Heart left ventricle (tissue), 16 donors: ENCODE data around the gene IGF2BP1. TPM values are rescaled to one million over a fixed set of nuclear protein-coding genes. Genes with fewer than 3 reads are reported as not detected.

Source experiments
- ATAC-seq, 4 donors: fragments of 200-7000 bp; cut with Tn5 transposase; one replicate each; pipeline ENCODE4 v1.9.1; 2020 to 2022; ENCODE audit warnings: moderate library complexity in 4 of 4, mild to moderate bottlenecking in 3 of 4, moderate number of reproducible peaks in 1 of 4
- DNase-seq, 5 donors: peaks; one replicate each; pipeline ENCODE4 v3.0.0-alpha.2; 2020
- H3K27ac ChIP-seq, 12 donors: fragments of 200-600 bp; sonication (generic) in 4 of 12; one replicate each; pipeline versions ENCODE4 v1.5.0 to v1.8.0; 2016 to 2022; ENCODE audit warnings: mild to moderate bottlenecking in 2 of 12
- H3K27me3 ChIP-seq, 9 donors: fragments of 200-600 bp; sonication (generic) in 2 of 9; one replicate each; pipeline versions ENCODE4 v1.5.1 to v1.8.0; 2016 to 2022; ENCODE audit warnings: mild to moderate bottlenecking in 3 of 9
- H3K36me3 ChIP-seq, 9 donors: fragments of 200-600 bp; sonication (generic) in 2 of 9; one replicate each; pipeline versions ENCODE4 v1.5.0 to v1.8.0; 2018 to 2022; ENCODE audit warnings: mild to moderate bottlenecking in 2 of 9
- H3K4me1 ChIP-seq, 12 donors: fragments of 200-600 bp; sonication (generic) in 4 of 12; one replicate each; pipeline versions ENCODE4 v1.5.0 to v1.8.0; 2016 to 2022; ENCODE audit warnings: mild to moderate bottlenecking in 3 of 12
- H3K4me3 ChIP-seq, 12 donors: fragments of 200-600 bp; sonication (generic) in 4 of 12; one replicate each; pipeline versions ENCODE4 v1.5.0 to v1.8.0; 2017 to 2022; ENCODE audit warnings: mild to moderate bottlenecking in 9 of 12, moderate library complexity in 4 of 12
- H3K9me3 ChIP-seq, 12 donors: fragments of 200-600 bp; sonication (generic) in 4 of 12; one replicate each; pipeline versions ENCODE4 v1.5.0 to v1.8.0; 2016 to 2022; ENCODE audit warnings: mild to moderate bottlenecking in 1 of 12
- CTCF ChIP-seq, 12 donors: fragments of 200-600 bp; sonication (generic) in 4 of 12; IDR thresholded peaks; one replicate each; pipeline versions ENCODE4 v1.5.0 to v1.8.0; 2018 to 2022; ENCODE audit warnings: antibody characterized with exemption in 12 of 12, mild to moderate bottlenecking in 5 of 12
- POLR2A ChIP-seq, 2 donors: fragments of 450-650 bp; IDR thresholded peaks; one replicate each; pipeline ENCODE4 v1.6.1; 2017; ENCODE audit warnings: antibody characterized with exemption in 2 of 2, mild to moderate bottlenecking in 2 of 2, moderate library complexity in 2 of 2
- WGBS, 4 donors: extraction: QIAGEN DNeasy Blood & Tissue Kit in 2 of 4; methylation state at CpG; one replicate each; pipeline versions ENCODE4 v1.1.5 to v1.1.7; 2013 to 2018; 5-methylcytosine and 5-hydroxymethylcytosine counted together
- intact Hi-C, 10 donors: fragments of 100-400 bp; cut with DNase I; formaldehyde crosslinking; loops; one replicate each; pipeline versions ENCODE4 v1.11.1 to v1.14.2; 2022
- polyA plus RNA-seq, 2 donors: library from polyadenylated mRNA; stranded (reverse); fragments of 200-250 nt; gene quantifications; one replicate each; pipeline ENCODE4 v1.2.3, GENCODE V29; 2013
- total RNA-seq, 9 donors: library from RNA; depleted of rRNA in 2 of 9; stranded (reverse); fragments of >200 nt in 2 of 9; fragmentation: NEBNext Ultra II Directional in 3 of 9; extraction: Animal tissue kit (Norgen Biotek cat#: 25700) in 3 of 9; gene quantifications; one replicate each; pipeline versions ENCODE4 v1.1.0 to v1.2.4, GENCODE V29; 2016 to 2023
- donor health status: ischemic (EF 13 %, LVEDD 7.1; RV severe dilation, severe dysfunction).
- donor health status: healthy with polysubstance abuse.
- donor health status: DM: no; HTN: yes; CAD: no.
- donor health status: DM: no; HTN: no; CAD: no.
- donor health status: ischemic (EF 25% LVEDD 6.9; RV normal size, moderate dysfunction).
- donor health status: ischemic (EF 25% LVEDD 5.7; RV mildly dilated, moderate dysfunction).
- donor health status: healthy.
- donor health status: DM: yes; HTN: yes; CAD: no.
- donor health status: ischemic (EF 35%, LVEDD 5.7; RV mildly dilated, moderate dysfunction).
- donor health status: nonischemic (EF 11% LVEDD 7.7; RV severe dilation, severe dysfunction).
- donor health status: DM: yes; HTN: yes; CAD: no.
- donor health status: PGD.
- donor health status: ischemic (EF 29% LVEDD 5.4; RV normal size, mild dysfunction).
- donor health status: nonischemic (EF 23%, LVEDD 6.1; RV moderate dilation, normal function).

The IGF2BP1 gene
- total and polyA plus RNA-seq, 11 donors, result 0.01 TPM; not detected in 10

GRCh38 chr17:49069585-49070273 is 72.5 kb downstream of the IGF2BP1 start:
- no peak overlapping the region for H3K4me3 ChIP-seq
- no peak overlapping the region for H3K27ac ChIP-seq
- TF ChIP-seq POLR2A (IDR thresholded peaks at IDR 0.05), result no peak
- no peak for TF ChIP-seq CTCF (IDR thresholded peaks at IDR 0.05)
- no peaks in the 10 kb centered on the region for H3K9me3 ChIP-seq
- no peak for DNase-seq
- H3K36me3 ChIP-seq, result no peaks in the 10 kb centered on the region
- peaks cover 0 to 5% (median 0%) of the 10 kb centered on the region in 12 donors for H3K4me1 ChIP-seq
- no peak for ATAC-seq
- peaks cover 0 to 28% (median 0%) of the 10 kb centered on the region in 9 donors for H3K27me3 ChIP-seq
- intact Hi-C loops, result no loop called here
- WGBS, 4 donors, result 82 to 91% (median 87%) methylated on average over 2 of the region's 2 CpGs

GRCh38 chr17:49071106-49071505 is 73.9 kb downstream of the IGF2BP1 start:
- Histone ChIP-seq H3K27me3 (peaks cover 0 to 34% (median 3%) of the 10 kb centered on the region in 9 donors), H3K36me3 (no peaks in the 10 kb centered on the region), H3K9me3 (no peaks in the 10 kb centered on the region), H3K4me1 (peaks cover 0 to 5% (median 0%) of the 10 kb centered on the region in 12 donors), H3K4me3 (no peak overlapping the region), H3K27ac (no peak overlapping the region)
- ATAC-seq (no peak), DNase-seq (no peak)
- WGBS, 4 donors, result 13 to 34% (median 33%) methylated on average over 1 of the region's 1 CpG
- intact Hi-C loops, result no loop called here
- TF ChIP-seq POLR2A (IDR thresholded peaks at IDR 0.05) (no peak), CTCF (IDR thresholded peaks at IDR 0.05) (no peak)

- WGBS, 4 donors, result 79 to 87% (median 83%) methylated on average over 3 of the region's 3 CpGs
- peaks cover 0 to 42% (median 5%) of the 10 kb centered on the region in 9 donors for H3K27me3 ChIP-seq
Measured at GRCh38 chr17:49074851-49075540, 77.8 kb downstream of the IGF2BP1 start.

GRCh38 chr17:49076573-49077384 is 79.6 kb downstream of the IGF2BP1 start:
- Histone ChIP-seq H3K27ac (no peak overlapping the region), H3K4me1 (no peaks in the 10 kb centered on the region), H3K4me3 (no peak overlapping the region), H3K9me3 (no peaks in the 10 kb centered on the region), H3K27me3 (peaks cover 0 to 40% (median 5%) of the 10 kb centered on the region in 9 donors), H3K36me3 (no peaks in the 10 kb centered on the region)
- 52 to 64% (median 55%) methylated on average over 7 of the region's 7 CpGs for WGBS, 4 donors
- no peak for TF ChIP-seq CTCF (IDR thresholded peaks at IDR 0.05)
- no peak for TF ChIP-seq POLR2A (IDR thresholded peaks at IDR 0.05)
- DNase-seq (no peak), ATAC-seq (no peak)
- intact Hi-C loops, result no loop called here

More at GRCh38 chr17:49074851-49075540, 77.8 kb downstream of the IGF2BP1 start:
- Histone ChIP-seq H3K4me3 (no peak overlapping the region), H3K9me3 (no peaks in the 10 kb centered on the region), H3K27ac (no peak overlapping the region), H3K4me1 (peaks cover 0 to 5% (median 0%) of the 10 kb centered on the region in 12 donors), H3K36me3 (no peaks in the 10 kb centered on the region)
- intact Hi-C loops, result no loop called here
- DNase-seq (no peak), ATAC-seq (no peak)
- no peak for TF ChIP-seq POLR2A (IDR thresholded peaks at IDR 0.05)
